GM19023 (cell line): ENCODE measurements around the gene CACNA1H.

Experiments
- ATAC-seq: cut with Tn5 transposase; IDR thresholded peaks from one replicate; pipeline ENCODE4 v1.9.1; 2021; ENCODE audit warnings: mild to moderate bottlenecking, moderate library complexity; ENCODE audit not compliant: unreplicated experiment

Gene CACNA1H

DNA sequence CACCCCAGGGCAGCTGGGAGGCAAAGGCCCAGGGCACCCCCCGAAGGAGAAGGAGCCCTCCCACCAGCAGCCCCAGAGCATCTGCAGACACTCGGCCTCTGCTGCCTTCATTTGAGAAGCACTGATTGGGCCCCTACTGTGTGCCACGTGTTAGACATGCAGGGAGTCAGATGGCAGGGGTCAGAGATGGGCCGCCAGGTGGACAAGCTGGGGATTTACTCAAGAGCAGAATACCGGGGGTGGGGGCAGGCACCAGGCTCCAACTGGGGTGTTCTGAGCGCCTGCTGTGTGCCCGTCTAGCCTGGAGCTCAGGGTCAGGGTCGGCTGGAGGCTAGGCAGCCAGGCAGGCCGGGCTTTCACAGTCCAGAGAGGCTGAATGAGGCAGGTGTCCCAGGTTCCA, 53.4 kb downstream of the CACNA1H start:
- no peak for ATAC-seq

DNA sequence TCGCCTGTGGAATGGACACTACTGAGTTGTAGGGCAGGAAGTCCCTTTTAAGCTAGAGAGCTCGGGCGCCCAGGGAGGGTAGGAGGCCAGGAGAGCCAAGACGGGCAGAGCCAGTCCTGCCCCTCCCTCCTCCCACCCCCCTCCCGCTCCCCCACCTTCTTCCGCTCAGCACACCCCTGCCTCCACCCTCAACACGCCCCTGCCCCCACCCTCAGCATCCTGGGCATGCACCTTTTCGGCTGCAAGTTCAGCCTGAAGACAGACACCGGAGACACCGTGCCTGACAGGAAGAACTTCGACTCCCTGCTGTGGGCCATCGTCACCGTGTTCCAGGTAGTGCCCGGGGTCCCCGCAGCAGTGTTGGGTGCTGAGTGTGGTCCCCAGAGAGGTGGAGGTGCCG, 53.9 kb downstream of the CACNA1H start:
- ATAC-seq, result no peak

- ATAC-seq, result no peak
Observed at GRCh38 chr16:1208239-1208830, 55.4 kb downstream of the CACNA1H start.

DNA sequence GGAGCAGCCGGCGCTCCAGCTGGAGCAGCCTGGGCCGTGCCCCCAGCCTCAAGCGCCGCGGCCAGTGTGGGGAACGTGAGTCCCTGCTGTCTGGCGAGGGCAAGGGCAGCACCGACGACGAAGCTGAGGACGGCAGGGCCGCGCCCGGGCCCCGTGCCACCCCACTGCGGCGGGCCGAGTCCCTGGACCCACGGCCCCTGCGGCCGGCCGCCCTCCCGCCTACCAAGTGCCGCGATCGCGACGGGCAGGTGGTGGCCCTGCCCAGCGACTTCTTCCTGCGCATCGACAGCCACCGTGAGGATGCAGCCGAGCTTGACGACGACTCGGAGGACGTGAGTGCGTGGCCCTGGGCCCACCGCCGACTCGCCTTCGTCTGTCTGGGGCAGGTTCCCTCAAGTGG, 56.2 kb downstream of the CACNA1H start:
- ATAC-seq, result no peak

- ATAC-seq, result no peak
Observed at GRCh38 chr16:1210461-1210860, 57.6 kb downstream of the CACNA1H start.

DNA sequence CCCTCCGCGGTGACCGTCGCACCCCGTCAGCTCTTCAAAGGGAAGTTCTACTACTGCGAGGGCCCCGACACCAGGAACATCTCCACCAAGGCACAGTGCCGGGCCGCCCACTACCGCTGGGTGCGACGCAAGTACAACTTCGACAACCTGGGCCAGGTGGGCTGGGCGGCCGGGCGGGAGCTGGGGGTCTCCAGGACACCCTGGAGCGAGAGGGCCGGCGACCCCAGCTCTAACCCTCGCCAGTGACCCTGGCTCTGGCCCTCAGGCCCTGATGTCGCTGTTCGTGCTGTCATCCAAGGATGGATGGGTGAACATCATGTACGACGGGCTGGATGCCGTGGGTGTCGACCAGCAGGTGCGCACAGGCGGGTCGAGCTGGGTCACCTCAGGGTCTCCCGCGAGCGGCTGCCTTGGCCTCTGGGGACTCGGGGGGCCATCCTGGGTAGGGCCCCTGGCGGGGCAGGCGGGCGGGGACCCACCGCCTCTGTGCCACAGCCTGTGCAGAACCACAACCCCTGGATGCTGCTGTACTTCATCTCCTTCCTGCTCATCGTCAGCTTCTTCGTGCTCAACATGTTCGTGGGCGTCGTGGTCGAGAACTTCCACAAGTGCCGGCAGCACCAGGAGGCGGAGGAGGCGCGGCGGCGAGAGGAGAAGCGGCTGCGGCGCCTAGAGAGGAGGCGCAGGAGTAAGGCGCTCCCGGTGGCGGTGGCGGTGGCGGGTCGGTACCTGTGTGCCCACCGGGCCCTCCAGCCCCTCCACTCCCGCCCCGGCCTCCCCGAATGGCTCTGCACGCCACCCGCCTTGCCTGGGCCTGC, 58.8 kb downstream of the CACNA1H start:
- no peak for ATAC-seq

- ATAC-seq, result no peak
Observed at GRCh38 chr16:1212616-1213194, 59.8 kb downstream of the CACNA1H start.

DNA sequence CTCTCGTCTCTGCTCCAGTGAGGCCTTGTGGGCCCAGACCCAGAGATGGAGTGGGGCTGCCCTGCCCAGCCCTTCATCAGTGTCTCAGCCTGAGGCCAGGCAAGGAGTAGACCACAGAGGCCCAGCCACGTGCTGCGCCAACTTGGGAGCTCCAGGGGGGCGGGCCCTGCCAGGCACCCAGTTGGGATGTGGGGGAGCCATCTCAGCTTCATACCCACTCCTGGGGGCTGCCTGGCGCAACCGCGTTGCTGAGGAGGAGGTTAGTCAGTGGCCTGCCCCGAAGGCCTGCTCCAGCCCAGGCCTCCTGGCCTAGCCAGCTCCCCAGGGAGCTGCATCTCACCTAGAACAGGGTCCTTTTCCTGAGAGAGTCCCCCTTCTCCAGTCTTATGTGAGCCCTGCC, 60.3 kb downstream of the CACNA1H start:
- ATAC-seq, result no peak

GRCh38 chr16:1213796-1214372, 61.0 kb downstream of the CACNA1H start:
- ATAC-seq, result no peak

GRCh38 chr16:1214719-1215118, 61.8 kb downstream of the CACNA1H start:
- no peak for ATAC-seq

GRCh38 chr16:1215574-1216295, 62.8 kb downstream of the CACNA1H start:
- ATAC-seq, result no peak

GRCh38 chr16:1216296-1216619, 63.4 kb downstream of the CACNA1H start:
- no peak for ATAC-seq

DNA sequence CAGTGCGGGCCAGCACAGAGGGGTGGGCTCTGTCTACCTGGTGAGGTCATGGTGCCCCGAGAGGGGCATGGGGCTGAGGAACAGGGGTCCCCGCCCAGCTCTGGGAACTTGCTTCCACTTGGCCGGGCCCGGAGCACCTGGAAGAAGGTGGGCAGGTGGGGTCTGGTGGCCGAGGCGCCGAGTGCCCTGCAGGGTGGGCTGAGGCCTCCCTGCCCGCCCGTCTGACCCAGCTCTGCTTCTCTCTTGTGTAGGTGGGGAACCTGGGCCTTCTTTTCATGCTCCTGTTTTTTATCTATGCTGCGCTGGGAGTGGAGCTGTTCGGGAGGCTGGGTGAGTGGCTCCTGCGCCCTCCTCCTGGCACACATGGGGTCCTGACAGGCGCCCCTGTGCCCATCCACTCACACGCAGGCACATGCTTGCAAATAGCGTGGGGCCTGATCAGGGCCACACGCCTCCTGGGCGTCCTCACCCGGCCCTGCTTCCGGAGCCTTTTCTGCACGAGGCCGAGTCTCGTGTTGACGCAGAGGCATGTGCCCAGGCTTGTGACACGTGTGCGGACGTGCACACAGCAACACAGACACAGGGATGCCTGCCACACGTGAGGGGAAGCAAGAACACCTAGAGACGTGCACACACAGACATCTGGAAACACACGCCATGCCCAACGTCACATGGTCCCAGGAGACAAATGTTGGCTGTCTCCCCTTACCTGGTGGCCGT, 63.9 kb downstream of the CACNA1H start:
- no peak for ATAC-seq

DNA sequence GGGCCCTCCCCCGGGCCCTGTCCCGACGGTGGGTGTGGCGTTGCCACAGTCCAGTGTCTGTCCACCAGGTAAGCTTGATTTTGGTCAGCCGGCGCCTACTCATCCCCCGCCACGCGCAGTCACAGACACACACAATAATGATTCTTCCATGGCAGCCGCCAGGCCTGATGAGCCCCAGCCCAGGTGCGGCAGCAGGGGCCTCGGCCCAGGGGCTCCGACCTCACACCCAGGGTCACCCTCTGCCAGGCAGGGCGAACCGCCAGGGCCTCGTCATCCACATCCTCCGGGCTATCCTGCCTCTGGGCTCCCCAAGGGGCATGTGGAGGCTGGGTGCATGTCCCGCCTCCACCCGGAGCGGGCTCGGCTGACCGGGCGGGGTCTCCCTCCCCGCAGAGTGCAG, 64.6 kb downstream of the CACNA1H start:
- no peak for ATAC-seq

GRCh38 chr16:1218061-1218929, 65.4 kb downstream of the CACNA1H start:
- no peak for ATAC-seq

DNA sequence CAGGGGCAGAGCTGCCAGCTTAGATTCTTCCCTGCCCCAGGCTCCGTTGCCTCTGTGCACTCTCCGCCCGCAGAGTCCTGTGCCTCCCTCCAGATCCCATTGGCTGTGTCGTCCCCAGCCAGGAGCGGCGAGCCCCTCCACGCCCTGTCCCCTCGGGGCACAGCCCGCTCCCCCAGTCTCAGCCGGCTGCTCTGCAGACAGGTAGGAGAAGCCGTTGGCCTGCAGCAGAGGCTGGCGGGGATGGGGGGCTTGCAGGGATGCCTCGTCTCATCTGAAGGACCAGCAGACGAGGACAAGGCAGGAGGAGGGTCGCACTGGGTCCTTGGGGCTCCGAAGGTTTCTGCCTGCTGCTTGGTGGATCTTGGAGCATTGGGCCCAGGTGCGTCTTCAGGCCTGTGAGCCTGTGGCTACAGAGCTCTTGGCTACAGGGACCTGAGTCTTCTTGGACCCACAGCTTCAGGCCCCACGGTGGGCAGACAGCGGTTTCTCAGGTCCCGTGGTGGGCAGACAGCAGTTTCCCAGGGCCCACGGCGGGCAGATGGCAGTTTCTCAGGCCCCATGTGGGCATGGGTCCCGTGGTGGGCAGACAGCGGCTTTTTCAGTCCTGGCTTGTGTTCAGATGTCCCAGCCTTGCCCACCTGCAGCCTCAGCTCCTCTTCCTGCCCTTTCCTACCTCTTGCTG, 66.2 kb downstream of the CACNA1H start:
- ATAC-seq, result no peak

DNA sequence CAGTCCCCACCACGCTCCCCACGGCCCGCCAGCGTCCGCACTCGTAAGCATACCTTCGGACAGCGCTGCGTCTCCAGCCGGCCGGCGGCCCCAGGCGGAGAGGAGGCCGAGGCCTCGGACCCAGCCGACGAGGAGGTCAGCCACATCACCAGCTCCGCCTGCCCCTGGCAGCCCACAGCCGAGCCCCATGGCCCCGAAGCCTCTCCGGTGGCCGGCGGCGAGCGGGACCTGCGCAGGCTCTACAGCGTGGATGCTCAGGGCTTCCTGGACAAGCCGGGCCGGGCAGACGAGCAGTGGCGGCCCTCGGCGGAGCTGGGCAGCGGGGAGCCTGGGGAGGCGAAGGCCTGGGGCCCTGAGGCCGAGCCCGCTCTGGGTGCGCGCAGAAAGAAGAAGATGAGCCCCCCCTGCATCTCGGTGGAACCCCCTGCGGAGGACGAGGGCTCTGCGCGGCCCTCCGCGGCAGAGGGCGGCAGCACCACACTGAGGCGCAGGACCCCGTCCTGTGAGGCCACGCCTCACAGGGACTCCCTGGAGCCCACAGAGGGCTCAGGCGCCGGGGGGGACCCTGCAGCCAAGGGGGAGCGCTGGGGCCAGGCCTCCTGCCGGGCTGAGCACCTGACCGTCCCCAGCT, 67.3 kb downstream of the CACNA1H start:
- ATAC-seq, result no peak

DNA sequence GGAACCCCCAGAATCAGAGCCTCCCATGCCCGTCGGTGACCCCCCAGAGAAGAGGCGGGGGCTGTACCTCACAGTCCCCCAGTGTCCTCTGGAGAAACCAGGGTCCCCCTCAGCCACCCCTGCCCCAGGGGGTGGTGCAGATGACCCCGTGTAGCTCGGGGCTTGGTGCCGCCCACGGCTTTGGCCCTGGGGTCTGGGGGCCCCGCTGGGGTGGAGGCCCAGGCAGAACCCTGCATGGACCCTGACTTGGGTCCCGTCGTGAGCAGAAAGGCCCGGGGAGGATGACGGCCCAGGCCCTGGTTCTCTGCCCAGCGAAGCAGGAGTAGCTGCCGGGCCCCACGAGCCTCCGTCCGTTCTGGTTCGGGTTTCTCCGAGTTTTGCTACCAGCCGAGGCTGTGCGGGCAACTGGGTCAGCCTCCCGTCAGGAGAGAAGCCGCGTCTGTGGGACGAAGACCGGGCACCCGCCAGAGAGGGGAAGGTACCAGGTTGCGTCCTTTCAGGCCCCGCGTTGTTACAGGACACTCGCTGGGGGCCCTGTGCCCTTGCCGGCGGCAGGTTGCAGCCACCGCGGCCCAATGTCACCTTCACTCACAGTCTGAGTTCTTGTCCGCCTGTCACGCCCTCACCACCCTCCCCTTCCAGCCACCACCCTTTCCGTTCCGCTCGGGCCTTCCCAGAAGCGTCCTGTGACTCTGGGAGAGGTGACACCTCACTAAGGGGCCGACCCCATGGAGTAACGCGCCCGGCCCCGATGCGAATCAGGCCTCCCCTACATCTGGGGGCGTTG, 68.1 kb downstream of the CACNA1H start:
- ATAC-seq, result no peak
